GM18520 (cell line): ENCODE data around the gene OR13A1.
A peak's percentile ranks its signal among the peaks of the same experiment; 100 is the strongest.
"Not testable (repeated sequence)": the region's sequence is repeated elsewhere in the genome, so short reads cannot be mapped to it uniquely, and the experiment has no call there.

Source experiments
- ATAC-seq: cut with Tn5 transposase; IDR thresholded peaks from one replicate; pipeline ENCODE4 v1.9.1; 2021; ENCODE audit not compliant: unreplicated experiment

Gene OR13A1, protein sequence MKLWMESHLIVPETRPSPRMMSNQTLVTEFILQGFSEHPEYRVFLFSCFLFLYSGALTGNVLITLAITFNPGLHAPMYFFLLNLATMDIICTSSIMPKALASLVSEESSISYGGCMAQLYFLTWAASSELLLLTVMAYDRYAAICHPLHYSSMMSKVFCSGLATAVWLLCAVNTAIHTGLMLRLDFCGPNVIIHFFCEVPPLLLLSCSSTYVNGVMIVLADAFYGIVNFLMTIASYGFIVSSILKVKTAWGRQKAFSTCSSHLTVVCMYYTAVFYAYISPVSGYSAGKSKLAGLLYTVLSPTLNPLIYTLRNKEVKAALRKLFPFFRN

DNA sequence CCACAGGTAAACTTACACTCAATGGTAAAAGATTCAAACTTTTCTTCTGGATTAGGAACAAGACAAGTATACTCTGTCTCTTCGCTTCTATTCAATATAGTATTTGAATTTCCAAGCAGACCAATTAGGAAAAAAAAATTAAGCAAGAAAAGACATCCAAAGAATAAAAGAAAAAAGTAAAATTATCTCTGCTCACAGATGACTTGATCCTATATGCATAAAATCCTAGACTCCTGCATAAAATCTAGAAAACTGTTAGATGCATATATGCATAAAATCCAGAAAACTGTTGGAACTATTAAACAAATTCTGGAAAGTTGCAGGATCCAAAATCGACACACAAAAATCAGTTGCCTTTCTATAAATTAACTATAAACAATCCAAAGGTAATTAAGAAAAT, at the start of gene OR13A1:
OR13A1 (minus strand) TSS at position 101 of the 400 bp plus-strand sequence. CDS start 11,186 bp downstream, outside the sequence.
- ATAC-seq, result no peak

DNA sequence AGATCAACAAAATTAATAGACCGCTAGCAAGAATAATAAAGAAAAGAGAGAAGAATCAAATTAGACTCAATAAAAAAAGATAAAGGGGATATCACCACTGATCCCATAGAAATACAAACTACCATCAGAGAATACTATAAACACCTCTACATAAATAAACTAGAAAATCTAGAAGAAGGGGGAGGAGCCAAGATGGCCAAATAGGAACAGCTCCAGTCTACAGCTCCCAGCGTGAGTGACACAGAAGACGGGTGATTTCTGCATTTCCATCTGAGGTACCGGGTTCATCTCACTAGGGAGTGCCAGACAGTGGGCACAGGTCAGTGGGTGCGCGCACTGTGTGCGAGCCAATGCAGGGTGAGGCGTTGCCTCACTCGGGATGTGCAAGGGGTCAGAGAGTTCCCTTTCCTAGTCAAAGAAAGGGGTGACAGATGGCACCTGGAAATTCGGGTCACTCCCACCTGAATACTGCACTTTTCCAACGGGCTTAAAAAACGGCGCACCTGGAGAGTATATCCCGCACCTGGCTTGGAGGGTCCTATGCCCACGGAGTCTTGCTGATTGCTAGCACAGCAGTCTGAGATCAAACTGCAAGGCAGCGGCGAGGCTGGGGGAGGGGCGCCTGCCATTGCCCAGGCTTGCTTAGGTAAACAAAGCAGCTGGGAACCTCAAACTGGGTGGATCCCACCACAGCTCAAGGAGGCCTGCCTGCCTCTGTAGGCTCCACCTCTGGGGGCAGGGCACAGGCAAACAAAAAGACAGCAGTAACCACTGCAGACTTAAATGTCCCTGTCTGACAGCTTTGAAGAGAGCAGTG, 46.8 kb upstream of the OR13A1 start:
- not testable (repeated sequence) for ATAC-seq

DNA sequence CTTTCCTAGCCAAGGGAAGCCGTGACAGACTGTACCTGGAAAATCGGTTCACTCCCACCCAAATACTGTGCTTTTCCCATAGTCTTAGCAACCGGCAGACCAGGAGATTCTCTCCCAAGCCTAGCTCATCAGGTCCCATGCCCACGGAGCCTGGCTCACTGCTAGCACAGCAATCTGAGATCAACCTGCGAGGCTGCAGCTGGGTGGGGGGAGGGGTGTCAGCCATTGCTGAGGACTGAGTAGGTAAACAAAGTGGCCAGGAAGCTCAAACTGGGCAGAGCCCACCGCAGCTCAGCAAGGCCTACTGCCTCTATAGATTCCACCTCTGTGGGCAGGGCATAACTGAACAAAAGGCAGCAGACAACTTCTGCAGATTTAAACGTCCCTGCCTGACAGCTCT, 43.6 kb upstream of the OR13A1 start:
- not testable (repeated sequence) for ATAC-seq

DNA sequence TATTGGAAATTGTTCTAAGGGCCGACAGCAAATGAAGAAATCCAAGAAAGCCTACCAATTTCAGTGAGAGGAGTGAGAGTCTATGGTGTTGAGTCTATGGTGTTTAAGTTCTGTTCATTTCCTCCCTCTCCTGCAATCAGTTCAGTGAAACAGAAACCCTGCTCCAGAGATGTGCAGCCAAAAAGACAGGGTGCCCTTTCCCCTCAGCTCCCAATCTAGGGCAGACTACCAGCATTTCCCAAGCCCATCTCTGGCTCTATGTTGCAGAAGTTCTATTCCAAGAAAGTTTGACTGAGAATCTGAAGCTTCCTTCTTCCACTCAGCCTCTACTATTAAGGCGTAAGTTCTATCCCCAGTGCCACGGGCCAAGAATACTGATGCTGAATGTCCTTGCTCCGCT, 40.1 kb upstream of the OR13A1 start:
- no peak for ATAC-seq

DNA sequence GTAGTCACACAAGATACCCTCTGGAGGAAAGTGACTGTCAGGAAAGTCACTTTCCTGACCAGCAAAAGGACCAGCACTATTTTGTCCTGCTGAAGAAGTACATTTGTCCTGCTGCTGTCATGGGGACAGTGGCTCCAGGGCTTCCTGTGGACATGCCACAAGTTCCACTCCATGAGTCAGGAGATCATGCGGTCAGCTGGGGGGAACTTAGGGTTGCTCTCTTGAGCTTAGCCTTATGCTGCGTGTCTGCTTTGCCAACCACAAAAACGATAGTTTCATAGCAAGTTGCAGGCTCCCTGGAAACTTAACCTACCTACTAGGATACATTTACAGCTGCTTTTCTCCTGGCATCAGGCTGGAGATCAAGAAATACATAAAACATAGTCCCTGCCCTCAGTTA, 38.9 kb upstream of the OR13A1 start:
- no peak for ATAC-seq

DNA sequence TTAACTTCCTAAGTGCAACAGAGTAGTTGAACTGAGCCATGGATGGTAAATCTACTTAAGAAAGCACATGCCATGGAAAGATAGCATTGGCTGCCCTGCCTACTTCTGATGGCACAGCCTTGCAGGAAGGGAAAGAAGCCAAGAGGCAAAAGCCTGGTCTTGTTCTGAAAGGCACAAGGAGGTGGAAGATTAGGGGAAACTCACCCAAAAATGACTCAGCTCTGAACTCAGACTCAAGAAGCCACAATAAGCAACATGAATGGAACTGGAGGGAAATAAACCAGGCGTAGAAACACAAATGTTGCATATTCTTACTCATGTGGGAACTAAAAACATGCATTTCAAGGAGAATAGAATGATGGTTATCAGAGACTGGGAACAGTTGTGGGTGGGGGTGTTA, 37.8 kb upstream of the OR13A1 start:
- ATAC-seq, result peak; percentile 38

DNA sequence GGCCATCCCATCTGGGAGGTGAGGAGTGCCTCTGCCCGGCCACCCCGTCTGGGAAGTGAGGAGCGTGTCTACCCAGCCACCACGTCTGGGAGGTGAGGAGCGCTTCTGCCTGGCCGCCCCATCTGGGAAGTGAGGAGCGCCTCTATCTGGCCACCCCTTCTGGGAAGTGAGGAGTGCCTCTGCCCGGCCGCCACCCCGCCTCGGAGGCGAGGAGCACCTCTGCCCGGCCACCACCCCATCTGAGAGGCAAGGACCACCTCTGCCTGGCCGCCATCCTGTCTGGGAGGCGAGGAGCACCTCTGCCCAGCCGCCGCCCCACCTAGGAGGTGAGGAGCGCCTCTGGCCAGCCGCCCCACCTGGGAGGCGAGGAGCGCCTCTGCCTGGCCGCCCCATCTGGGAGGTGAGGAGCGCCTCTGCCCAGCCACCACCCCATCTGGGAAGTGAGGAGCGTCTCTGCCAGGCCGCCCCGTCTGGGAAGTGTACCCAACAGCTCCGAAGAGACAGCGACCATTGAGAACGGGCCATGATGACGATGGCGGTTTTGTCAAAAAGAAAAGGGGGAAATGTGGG, 32.9 kb upstream of the OR13A1 start:
- not testable (repeated sequence) for ATAC-seq

DNA sequence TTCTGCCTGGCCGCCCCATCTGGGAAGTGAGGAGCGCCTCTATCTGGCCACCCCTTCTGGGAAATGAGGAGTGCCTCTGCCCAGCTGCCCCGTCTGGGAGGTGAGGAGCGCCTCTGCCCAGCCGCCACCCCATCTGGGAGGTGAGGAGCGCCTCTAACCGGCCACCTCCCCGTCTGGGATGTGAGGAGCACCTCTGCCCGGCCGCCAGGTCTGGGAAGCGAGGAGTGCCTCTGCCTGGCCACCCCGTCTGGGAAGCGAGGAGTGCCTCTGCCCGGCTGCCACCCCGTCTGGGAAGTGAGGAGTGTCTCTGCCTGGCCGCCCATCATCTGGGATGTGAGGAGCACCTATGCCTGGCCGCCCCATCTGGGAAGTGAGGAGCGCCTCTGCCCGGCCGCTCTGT, 32.1 kb upstream of the OR13A1 start:
- ATAC-seq, result not testable (repeated sequence)

DNA sequence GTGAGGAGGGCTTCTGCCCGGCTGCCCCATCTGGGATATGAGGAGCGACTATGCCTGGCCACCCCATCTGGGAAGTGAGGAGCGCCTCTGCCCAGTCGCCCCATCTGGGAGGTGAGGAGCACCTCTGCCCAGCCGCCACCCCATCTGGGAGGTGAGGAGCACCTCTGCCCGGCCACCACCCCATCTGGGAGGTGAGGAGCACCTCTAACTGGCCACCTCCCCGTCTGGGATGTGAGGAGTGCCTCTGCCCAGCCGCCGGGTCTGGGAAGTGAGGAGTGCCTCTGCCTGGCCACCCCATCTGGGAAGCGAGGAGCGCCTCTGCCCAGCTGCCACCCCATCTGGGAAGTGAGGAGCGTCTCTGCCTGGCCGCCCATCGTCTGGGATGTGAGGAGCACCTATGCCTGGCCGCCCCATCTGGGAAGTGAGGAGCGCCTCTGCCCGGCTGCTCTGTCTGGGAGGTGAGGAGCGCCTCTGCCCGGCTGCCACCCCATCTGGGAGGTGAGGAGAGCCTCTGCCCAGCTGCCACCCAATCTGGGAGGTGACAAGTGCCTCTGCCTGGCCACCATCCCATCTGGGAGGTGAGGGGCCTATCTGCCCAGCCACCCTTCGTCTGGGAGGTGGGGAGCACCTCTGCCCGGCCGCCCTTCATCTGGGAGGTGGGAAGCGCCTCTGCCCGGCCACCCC, 31.4 kb upstream of the OR13A1 start:
- ATAC-seq, result not testable (repeated sequence)

DNA sequence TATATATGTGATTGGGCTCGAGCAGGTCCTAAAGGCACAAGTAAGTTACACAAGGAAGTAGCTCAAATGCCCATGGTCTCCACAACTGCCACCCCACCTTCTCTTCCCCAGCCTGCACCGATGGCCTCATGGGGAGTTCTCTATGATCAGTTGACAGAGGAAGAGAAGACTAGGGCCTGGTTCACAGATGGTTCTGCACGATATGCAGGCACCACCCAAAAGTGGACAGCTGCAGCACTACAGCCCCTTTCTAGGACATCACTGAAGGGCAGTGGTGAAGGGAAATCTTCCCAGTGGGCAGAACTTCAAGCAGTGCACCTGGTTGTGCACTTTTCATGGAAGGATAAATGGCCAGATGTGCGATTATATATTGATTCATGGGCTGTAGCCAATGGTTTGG, 25.0 kb upstream of the OR13A1 start:
- not testable (repeated sequence) for ATAC-seq

DNA sequence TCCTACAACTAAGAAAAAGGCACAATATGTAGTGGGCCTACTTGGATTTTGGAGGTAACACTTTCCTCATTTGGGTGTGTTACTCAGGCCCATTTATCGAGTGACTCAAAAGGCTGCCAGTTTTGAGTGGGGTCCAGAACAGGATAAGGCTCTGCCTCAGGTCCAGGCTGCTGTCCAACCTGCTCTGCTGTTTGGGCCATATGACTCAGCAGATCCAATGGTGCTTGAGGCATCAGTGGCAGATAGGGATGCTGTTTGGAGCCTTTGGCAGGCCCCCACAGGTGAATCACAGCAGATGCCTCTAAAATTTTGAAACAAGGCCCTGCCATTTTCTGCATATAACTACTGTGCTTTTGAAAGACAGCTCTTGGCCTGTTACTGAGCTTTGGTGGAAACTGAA, 24.5 kb upstream of the OR13A1 start:
- ATAC-seq, result no peak

DNA sequence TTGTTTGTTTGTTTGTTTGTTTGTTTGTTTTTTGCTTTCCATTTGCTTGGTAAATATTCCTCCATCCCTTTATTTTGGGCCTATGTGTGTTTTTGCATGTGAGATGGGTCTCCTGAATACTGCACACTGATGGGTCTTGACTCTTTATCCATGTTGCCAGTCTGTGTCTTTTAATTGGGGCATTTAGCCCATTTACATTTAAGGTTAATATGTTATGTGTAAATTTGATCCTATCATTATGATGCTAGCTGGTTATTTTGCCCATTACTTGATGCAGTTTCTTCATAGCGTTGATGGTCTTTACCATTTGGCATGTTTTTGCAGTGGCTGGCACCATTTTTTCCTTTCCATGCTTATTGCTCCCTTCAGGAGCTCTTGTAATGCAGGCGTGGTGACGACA, 16.4 kb upstream of the OR13A1 start:
- ATAC-seq, result not testable (repeated sequence)

DNA sequence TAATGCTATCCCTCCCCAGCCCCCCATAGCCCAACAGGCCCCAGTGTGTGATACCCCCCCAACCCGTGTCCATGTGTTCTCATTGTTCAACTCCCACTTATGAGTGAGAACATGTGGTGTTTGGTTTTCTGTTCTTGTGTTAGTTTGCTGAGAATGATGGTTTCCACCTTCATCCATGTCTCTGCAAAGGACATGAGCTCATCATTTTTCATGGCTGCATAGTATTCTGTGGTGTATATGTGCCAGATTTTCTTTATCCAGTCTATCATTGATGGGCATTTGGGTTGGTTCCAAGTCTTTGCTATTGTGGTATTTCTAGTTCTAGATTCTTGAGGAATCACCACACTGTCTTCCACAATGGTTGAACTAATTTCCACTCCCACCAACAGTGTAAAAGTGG, 11.5 kb upstream of the OR13A1 start:
- not testable (repeated sequence) for ATAC-seq

DNA sequence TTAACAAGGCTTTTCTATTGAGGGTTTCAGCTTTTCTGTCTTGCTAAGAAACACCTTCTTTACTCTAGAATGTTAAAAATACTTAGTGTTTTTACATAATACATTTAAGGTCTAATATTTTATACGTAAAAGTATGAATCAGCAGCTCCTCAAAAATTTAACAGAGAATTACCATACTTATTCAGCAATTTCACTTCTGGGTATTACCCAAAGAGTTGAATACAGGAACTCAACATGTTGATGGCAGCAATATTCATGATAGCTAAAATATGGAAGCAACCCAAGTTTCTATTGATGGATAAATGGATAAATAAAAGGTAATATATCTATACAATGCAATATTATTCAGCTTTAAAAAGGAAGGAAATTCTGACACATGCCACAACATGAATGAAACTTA, 9.7 kb upstream of the OR13A1 start:
- no peak for ATAC-seq

DNA sequence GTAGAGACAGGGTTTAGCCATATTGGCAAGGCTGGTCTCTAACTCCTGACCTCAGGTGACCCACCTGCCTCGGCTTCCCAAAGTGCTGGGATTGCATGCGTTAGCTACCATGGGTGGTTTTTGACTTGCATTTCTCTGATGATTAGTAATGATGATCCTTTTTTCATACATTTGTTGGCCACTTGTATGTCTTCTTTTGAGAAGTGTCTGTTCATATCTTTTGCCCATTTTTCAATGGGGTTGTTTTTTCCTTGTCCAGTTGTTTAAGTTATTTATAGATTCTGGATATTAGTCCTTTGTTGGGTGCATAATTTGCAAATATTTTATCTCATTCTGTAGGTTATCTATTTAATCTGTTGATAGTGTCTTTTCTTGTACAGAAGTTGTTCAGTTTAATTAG, 4.3 kb upstream of the OR13A1 start:
- no peak for ATAC-seq

DNA sequence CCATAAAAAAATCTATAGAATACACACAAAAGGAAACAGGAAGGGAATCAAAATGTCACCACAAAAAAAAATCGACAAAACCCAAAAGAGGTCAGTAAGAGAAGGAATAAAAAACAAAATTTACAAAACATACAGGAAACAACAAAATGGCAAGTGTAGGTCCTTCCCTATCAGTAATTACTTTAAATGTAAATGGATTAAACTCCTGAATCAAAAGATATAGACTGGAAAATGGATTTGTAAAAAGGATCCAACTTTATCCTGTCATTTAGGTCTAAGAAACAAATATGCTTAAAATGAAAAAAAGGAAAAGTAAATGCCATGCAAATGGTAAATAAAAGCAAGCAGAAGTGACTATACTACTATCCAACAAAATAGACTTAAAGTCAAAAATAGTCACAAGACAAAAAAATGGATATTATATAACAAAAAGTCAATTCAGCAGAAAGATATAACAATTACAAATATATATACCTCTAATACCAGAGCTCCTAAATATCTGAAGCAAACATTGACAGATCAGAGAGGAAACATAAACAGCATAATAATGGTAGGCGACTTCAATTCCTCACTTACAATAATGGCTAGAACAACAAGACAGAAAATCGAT, 2.0 kb downstream of the OR13A1 start:
- ATAC-seq, result no peak

DNA sequence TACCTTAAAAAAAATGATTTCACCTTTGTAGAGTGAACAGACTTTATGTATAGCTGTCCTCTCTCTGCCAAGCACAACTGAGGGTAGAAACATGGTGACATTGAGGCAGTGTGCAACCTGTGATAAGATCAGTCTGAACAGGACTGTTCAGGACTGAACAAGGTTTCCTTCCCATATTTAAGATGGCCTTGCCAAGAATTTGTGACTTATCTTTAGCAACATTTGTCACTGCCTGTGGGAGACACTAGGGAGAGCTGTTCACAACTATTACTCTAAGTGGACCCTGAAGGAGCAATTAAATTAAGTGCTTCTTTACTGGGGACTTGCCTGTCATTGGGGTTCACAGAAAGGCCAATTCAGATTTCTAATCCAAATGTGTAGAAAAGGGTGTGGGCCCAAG, 6.7 kb downstream of the OR13A1 start:
- ATAC-seq, result no peak

DNA sequence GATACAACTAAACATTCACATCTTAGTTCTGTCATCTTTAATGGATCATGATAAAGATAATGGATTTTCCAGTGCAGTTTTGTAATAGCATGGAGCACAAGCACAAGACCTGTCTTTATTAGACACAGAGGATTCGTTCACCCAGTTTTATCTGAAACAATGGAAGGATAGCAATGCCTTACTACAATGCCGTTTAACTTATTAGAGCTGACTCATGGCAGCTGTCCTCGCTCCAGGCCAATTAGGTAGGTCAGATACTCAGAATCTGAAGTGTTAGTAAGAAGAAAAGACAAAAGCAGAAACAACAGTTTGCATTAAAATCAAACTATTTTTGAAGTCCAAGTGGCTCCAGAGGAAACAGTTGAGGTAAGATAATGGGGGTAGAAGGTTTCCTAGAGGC, 12.8 kb downstream of the OR13A1 start:
- ATAC-seq, result no peak

DNA sequence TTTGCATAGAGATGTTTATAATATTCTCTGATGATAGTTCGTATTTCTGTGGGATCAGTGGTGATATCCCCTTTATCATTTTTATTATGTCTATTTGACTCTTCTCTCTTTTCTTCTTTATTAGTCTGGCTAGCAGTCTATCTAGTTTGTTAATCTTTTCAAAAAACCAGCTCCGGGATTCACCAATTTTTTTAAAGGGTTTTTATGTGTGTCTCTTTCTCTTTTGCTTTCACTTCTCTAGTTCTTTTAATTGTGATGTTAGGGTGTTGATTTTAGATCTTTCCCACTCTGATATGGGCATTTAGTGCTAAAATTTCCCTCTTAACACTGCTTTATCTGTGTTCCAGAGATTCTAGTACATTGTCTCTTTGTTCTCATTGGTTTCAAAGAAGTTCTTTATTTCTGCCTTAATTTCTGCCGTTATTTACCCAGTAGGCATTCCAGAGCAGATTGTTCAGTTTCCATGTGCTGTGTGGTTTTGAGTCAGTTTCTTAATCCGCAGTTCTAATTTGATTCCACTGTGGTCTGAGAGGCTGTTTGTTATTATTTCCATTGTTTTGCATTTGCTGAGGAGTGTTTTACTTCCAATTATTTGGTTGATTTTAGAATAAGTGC, 17.0 kb downstream of the OR13A1 start:
- not testable (repeated sequence) for ATAC-seq

DNA sequence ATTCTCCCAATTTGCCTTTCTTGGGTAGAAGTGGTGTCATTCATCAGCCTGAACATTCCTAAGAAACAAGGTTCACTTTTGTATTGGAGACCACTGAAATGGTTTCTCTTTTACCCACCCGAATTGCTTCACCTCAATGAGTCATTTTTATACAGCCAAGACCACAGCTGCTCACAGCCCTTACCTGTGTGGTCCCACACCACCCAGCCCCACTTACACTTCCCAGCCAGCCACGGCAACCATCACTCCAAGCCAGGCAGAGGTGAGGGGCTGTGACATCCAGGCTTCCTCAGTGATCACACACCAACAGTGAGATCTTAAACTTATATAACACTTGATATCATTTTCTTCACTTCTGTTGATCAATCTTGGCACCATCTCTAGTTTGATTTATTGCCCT, 20.7 kb downstream of the OR13A1 start:
- no peak for ATAC-seq

DNA sequence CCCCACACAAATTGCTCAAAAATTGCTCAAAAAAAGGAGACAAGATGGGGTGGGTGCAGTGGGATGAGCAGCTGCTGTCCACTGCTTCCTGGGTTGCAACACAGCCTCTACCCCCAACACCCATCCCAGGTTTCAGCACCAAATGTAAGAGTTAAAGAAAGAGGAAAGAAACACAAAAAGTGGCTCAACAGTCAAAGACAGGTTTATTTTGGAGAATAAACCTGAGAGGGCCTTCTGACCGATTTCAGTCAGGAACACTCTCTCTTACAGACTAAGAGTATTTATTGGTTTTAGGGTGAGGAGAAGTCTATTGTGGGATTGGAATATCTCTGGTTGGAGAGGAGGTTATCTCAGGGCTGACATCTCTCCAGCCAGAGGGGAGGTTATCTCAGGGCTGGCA, 28.4 kb downstream of the OR13A1 start:
- no peak for ATAC-seq
